ENCODE measurements around the gene CYB5A.
"Not testable (repeated sequence)": the region's sequence is repeated elsewhere in the genome, so short reads cannot be mapped to it uniquely, and the experiment has no call there.

Gene CYB5A

DNA sequence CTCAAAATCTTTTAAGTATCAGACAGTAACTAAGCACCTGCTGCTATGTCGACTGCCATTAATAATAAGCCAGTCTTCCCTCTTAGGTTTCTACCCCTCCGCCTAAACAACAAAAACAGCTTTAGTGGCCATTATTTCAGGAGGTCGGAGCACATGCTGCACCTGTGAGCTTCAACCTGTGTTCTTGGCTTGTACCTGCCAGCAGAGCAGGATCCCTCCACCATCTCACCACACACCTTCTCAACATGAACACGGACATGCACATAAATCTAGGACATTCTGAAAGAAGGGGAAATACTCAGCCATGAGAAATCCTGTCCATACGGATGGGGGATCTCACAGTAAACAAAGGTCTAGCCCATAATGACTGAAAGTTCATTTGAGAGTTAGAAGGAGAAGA lies 3.7 kb downstream of the CYB5A start:
- Histone ChIP-seq H3K9me3 (no peaks in the 10 kb centered on the region), H3K4me3 (ENCODE audit: low read depth in 1 of 2, low read length in 1 of 2) (no peak overlapping the region), H3K27me3 (peaks cover 22% of the 10 kb centered on the region), H3K4me1 (ENCODE audit: control insufficient read depth in 1 of 2, insufficient read depth in 1 of 2, low read depth in 1 of 2, low read length in 1 of 2) (peaks cover 15 to 16% of the 10 kb centered on the region in 2 experiments), H3K27ac (no peak overlapping the region), H3K36me3 (no peaks in the 10 kb centered on the region)
- TF ChIP-seq, protein P1, sequence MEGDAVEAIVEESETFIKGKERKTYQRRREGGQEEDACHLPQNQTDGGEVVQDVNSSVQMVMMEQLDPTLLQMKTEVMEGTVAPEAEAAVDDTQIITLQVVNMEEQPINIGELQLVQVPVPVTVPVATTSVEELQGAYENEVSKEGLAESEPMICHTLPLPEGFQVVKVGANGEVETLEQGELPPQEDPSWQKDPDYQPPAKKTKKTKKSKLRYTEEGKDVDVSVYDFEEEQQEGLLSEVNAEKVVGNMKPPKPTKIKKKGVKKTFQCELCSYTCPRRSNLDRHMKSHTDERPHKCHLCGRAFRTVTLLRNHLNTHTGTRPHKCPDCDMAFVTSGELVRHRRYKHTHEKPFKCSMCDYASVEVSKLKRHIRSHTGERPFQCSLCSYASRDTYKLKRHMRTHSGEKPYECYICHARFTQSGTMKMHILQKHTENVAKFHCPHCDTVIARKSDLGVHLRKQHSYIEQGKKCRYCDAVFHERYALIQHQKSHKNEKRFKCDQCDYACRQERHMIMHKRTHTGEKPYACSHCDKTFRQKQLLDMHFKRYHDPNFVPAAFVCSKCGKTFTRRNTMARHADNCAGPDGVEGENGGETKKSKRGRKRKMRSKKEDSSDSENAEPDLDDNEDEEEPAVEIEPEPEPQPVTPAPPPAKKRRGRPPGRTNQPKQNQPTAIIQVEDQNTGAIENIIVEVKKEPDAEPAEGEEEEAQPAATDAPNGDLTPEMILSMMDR (IDR thresholded peaks at IDR 0.05) = no peak

DNA sequence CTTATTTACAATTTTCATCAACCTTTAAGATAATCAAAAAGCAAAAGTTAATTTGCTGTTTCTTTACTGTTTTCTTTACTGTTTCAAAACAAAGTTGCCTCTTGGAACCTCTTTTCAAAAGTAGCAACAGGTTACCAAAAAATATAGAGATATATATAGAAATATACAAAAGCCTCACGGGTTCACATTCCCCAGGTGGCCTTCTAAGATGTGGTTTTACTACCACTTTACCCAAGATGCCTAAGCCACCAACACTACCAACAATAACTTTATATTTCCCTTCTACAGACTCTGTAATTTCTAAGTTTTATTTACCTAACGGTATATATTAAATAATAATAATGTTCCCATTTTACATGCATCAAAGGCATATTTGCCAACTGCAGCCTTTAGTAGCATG lies 4.9 kb downstream of the CYB5A start:
- peaks cover 12 to 17% of the 10 kb centered on the region in 2 experiments for H3K4me1 ChIP-seq (ENCODE audit: control insufficient read depth in 1 of 2, insufficient read depth in 1 of 2, low read depth in 1 of 2, low read length in 1 of 2)
- no peak overlapping the region for H3K4me3 ChIP-seq (ENCODE audit: low read depth in 1 of 2, low read length in 1 of 2)
- no peak overlapping the region for H3K27ac ChIP-seq
- peaks cover 20% of the 10 kb centered on the region for H3K27me3 ChIP-seq
- no peaks in the 10 kb centered on the region for H3K9me3 ChIP-seq
- TF ChIP-seq, protein P1 (IDR thresholded peaks at IDR 0.05) = no peak
- H3K36me3 ChIP-seq = no peaks in the 10 kb centered on the region

DNA sequence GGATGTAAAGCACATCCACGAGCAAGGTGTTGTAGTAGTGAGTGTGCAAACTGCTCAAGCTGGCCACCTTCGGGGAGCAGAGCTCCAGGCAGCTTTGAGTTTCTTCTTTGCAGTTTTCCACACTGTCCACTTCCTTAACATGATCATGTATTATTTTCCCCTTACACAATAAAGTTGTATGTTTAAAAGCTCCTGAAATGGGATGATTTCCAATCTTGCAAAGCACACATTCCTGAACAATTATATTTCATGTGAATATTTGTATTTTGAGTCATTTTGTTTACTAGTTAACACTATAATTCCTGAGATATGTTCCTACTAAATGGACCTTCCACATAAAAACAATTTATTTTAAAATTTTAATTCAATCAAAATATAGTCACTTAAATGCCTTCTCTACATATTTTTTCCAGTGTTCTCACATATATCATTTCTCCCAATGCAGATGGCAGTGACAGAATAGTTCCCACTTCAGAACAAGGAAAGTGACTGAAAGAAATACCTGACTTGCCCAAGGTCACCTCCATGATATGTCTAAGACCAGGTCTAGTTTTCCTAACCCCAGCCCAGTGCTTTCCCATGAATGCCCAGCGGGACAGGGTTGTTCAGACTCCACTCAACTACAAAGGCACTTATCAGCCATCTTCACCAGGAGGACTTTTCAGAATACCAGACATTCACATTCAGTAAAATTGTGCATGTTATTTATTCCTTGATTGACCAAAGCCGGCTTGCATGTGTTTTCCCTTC lies 5.5 kb downstream of the CYB5A start:
- TF ChIP-seq, protein P1 (IDR thresholded peaks at IDR 0.05) = no peak
- Histone ChIP-seq H3K4me3 (ENCODE audit: low read depth in 1 of 2, low read length in 1 of 2) (no peak overlapping the region), H3K9me3 (no peaks in the 10 kb centered on the region), H3K36me3 (no peaks in the 10 kb centered on the region), H3K27ac (no peak overlapping the region), H3K4me1 (ENCODE audit: control insufficient read depth in 1 of 2, insufficient read depth in 1 of 2, low read depth in 1 of 2, low read length in 1 of 2) (peaks cover 10 to 15% of the 10 kb centered on the region in 2 experiments), H3K27me3 (peaks cover 15% of the 10 kb centered on the region)

DNA sequence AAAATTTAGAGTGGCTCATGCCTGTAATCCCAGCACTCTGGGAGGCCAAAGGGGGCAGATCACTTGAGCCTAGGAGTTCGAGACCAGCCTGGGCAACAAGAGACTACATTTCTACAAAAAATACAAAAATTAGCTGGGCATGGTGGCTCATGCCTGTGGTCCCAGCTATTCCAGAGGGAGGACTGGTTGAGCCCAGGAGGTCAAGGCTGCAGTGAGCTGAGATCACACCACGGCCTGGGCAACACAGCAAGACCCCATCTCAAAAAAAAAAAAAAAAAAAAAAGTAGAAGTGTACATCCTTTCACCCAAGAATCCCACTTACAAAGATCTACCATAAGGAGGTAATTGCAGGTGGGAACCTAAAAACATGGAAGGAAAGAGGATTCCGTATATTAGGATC lies 6.2 kb downstream of the CYB5A start:
- not testable (repeated sequence) for H3K27me3 ChIP-seq; H3K9me3 ChIP-seq; H3K27ac ChIP-seq; H3K4me3 ChIP-seq (ENCODE audit: low read depth in 1 of 2, low read length in 1 of 2); H3K36me3 ChIP-seq
- H3K4me1 ChIP-seq (ENCODE audit: control insufficient read depth in 1 of 2, insufficient read depth in 1 of 2, low read depth in 1 of 2, low read length in 1 of 2) = peaks cover 3 to 10% of the 10 kb centered on the region in 2 experiments

DNA sequence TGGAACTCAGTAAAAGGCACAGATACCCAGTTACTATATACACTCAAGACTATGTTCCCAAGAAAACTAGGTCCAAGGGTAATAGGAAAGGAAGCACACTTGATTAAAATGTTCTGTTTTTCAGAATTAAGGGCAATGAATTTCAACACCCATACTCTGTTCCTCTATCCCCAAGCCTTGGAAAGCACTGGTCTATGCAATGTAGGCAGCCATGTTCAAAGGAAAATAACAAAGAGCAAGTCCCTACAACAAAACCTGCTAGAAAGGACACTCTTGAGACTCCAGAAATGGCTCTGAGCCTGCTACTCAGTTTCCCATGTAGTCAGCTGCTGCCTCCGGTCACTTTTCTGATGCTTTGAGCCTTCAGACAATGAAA lies 6.8 kb downstream of the CYB5A start:
- Histone ChIP-seq H3K36me3 (no peaks in the 10 kb centered on the region), H3K27ac (no peak overlapping the region), H3K27me3 (peaks cover 2% of the 10 kb centered on the region), H3K9me3 (no peaks in the 10 kb centered on the region), H3K4me1 (ENCODE audit: control insufficient read depth in 1 of 2, insufficient read depth in 1 of 2, low read depth in 1 of 2, low read length in 1 of 2) (peaks cover 3 to 10% of the 10 kb centered on the region in 2 experiments), H3K4me3 (ENCODE audit: low read depth in 1 of 2, low read length in 1 of 2) (no peak overlapping the region)
- TF ChIP-seq, protein P1 (IDR thresholded peaks at IDR 0.05) = no peak

DNA sequence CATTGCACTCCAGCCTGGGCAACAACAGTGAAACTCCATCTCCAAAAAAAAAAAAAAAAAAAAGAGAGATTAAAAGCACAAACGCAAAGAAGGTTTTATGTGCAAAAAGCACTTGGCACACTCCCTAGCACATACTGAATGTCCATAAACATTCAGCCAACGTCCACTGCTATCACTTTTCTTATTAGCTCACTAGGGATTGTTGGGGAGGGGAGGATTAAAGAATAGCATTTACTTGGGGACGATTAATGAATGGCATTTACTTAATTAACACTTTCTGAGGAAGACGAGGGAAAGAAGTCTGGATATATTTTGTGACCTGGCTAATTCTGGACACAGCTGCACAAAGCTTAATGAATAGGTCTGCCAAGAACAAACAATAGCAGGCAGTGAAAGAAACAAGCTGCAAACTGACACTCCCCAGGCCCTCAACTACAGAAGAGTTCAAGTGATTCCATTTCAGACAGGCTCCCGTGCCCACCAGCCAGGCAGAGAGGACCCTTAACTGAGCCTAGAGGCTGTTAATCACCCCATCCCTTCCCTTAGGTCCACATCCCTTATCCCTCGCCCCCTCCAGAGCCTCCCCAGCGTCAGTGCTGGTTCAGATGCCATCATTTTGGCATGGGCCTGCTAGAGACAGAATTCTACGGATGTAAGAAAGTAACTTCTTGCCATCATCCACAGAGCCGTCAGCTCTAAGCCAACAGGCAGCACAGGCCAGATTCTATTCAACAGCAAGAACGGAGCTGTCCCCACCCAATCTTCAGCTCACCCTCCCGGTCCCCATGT lies 7.4 kb downstream of the CYB5A start:
- Histone ChIP-seq H3K36me3 (no peaks in the 10 kb centered on the region), H3K4me3 (ENCODE audit: low read depth in 1 of 2, low read length in 1 of 2) (no peak overlapping the region), H3K27ac (no peak overlapping the region), H3K27me3 (no peaks in the 10 kb centered on the region), H3K4me1 (ENCODE audit: control insufficient read depth in 1 of 2, insufficient read depth in 1 of 2, low read depth in 1 of 2, low read length in 1 of 2) (peaks cover 3 to 10% of the 10 kb centered on the region in 2 experiments), H3K9me3 (no peaks in the 10 kb centered on the region)
- TF ChIP-seq, protein P1 (IDR thresholded peaks at IDR 0.05) = no peak
